GM12878 (cell line): ENCODE measurements around the gene GAB1. TPM values are rescaled to one million over a fixed set of nuclear protein-coding genes. Genes with fewer than 3 reads are reported as not detected.

ENCODE experiments used
- ATAC-seq: fragments of 200-7000 bp; cut with Tn5 transposase; 3 replicates; pipeline ENCODE4 v1.9.1; 2020; ENCODE audit warnings: mild to moderate bottlenecking, moderate library complexity
- BruUV-seq: library from RNA; stranded (reverse); fragments of 400-500 nt; replicated peaks from 2 replicates; lab custom pipeline; 2021; lab: Mats Ljungman, UMichigan
- CTCF ChIA-PET: fragments of 300-600 bp; sonication (Branson Sonifier 250); formaldehyde crosslinking; extraction: SDS; loops from one replicate; lab custom pipeline; 2021; ENCODE audit warnings: inconsistent platforms; lab: Yijun Ruan, JAX
- POLR2A ChIA-PET: fragments of 350-600 bp; formaldehyde crosslinking; extraction: SDS; loops from one replicate; lab custom pipeline; 2021; ENCODE audit warnings: inconsistent platforms; lab: Charles Lee
- RAD21 ChIA-PET: fragments of 300-600 bp; sonication (Branson Sonifier 250); formaldehyde crosslinking; loops from one replicate; lab custom pipeline; 2023; ENCODE audit warnings: antibody characterized with exemption; ENCODE audit not compliant: unreplicated experiment; lab: Charles Lee
- SMC1A ChIA-PET: fragments of 300-600 bp; sonication (Branson Sonifier 250); formaldehyde crosslinking; loops from one replicate; lab custom pipeline; 2023; ENCODE audit not compliant: unreplicated experiment, uncharacterized antibody; lab: Charles Lee
- DNase-seq: peaks from one replicate; pipeline ENCODE4 v3.0.0-alpha.2; 2011; ENCODE audit warnings: low read depth, low spot score
- FAIRE-seq: peaks from 3 replicates; lab custom pipeline; 2011; peaks lifted over from hg19 to GRCh38; lab: Jason Lieb, UNC
- H2AFZ ChIP-seq: 2 replicates; pipeline ENCODE4 v1.6.0; 2011; ENCODE audit warnings: low read depth, low read length, control low read depth; ENCODE audit not compliant: control insufficient read depth
- H3K27ac ChIP-seq: 2 replicates; pipeline ENCODE4 v1.5.1; 2011; ENCODE audit warnings: control low read depth; ENCODE audit not compliant: control insufficient read depth, insufficient read depth
- H3K27me3 ChIP-seq, 2 experiments: replicated peaks in 1 of 2; 2 replicates each; pipeline versions ENCODE4 v1.6.0 to v1.6.1; 2011; ENCODE audit warnings: low read length in 1 of 2; ENCODE audit not compliant: control insufficient read depth in 2 of 2, insufficient read depth in 2 of 2
- H3K36me3 ChIP-seq, 2 experiments: 2 replicates each; pipeline ENCODE4 v1.5.1; 2011; ENCODE audit warnings: low read length in 1 of 2; ENCODE audit not compliant: control insufficient read depth in 2 of 2, insufficient read depth in 2 of 2
- H3K4me1 ChIP-seq: 2 replicates; pipeline ENCODE4 v1.6.1; 2011; ENCODE audit warnings: mild to moderate bottlenecking, low read length, moderate library complexity, mixed read lengths; ENCODE audit not compliant: control insufficient read depth, insufficient read depth
- H3K4me2 ChIP-seq: 2 replicates; pipeline ENCODE4 v1.6.0; 2011; ENCODE audit warnings: control low read depth; ENCODE audit not compliant: control insufficient read depth, insufficient read depth
- H3K4me3 ChIP-seq: fragments of 200-600 bp; sonication (generic); 2 replicates; pipeline ENCODE4 v1.5.1; 2016
- H3K79me2 ChIP-seq: 2 replicates; pipeline ENCODE4 v1.6.0; 2011; ENCODE audit warnings: low read length; ENCODE audit not compliant: control insufficient read depth, insufficient read depth
- H3K9ac ChIP-seq: 2 replicates; pipeline ENCODE4 v1.8.0; 2011; ENCODE audit warnings: low read length, control low read depth, mixed read lengths; ENCODE audit not compliant: control insufficient read depth, insufficient read depth
- H3K9me3 ChIP-seq: replicated peaks from 3 replicates; pipeline ENCODE4 v1.5.1; 2011; ENCODE audit warnings: mild to moderate bottlenecking, low read length; ENCODE audit not compliant: control insufficient read depth, insufficient read depth
- H4K20me1 ChIP-seq: 2 replicates; pipeline ENCODE4 v1.6.0; 2011; ENCODE audit not compliant: control insufficient read depth, insufficient read depth
- EED ChIP-seq: sonication (generic); IDR thresholded peaks from 2 replicates; pipeline ENCODE4 v1.6.1; 2016; ENCODE audit warnings: antibody characterized with exemption, low read depth
- FOXM1 ChIP-seq: IDR thresholded peaks from 2 replicates; pipeline ENCODE4 v1.6.1; 2012; ENCODE audit warnings: low read depth, mild to moderate bottlenecking, inconsistent platforms, low read length, moderate library complexity
- HDGF ChIP-seq: fragments of 450-650 bp; IDR thresholded peaks from 2 replicates; pipeline ENCODE4 v1.6.1; 2016; ENCODE audit warnings: antibody characterized with exemption
- IKZF2 ChIP-seq, 2 experiments: fragments of 450-650 bp; IDR thresholded peaks; 2 replicates each; pipeline ENCODE4 v1.6.1; 2017; ENCODE audit warnings: mild to moderate bottlenecking in 2 of 2, moderate library complexity in 2 of 2
- KAT2A ChIP-seq: conservative IDR thresholded peaks from 2 replicates; pipeline ENCODE4 v1.6.1; 2011; ENCODE audit warnings: low read depth, low read length; ENCODE audit not compliant: control insufficient read depth
- KDM1A ChIP-seq: fragments of 200-600 bp; sonication (generic); IDR thresholded peaks from 2 replicates; pipeline ENCODE4 v1.6.1; 2016; ENCODE audit warnings: borderline replicate concordance
- MTA2 ChIP-seq: fragments of 450-650 bp; IDR thresholded peaks from 2 replicates; pipeline ENCODE4 v1.6.1; 2016; ENCODE audit warnings: low read depth, mild to moderate bottlenecking, moderate library complexity
- NFYB ChIP-seq: IDR thresholded peaks from 2 replicates; pipeline ENCODE4 v1.6.1; 2011; ENCODE audit warnings: low read depth, mild to moderate bottlenecking, low read length, improper control_type of control experiment, moderate library complexity; ENCODE audit not compliant: insufficient read depth
- PAX8 ChIP-seq: fragments of 450-650 bp; IDR thresholded peaks from 2 replicates; pipeline ENCODE4 v1.6.1; 2017; ENCODE audit warnings: mild to moderate bottlenecking, moderate library complexity
- POU2F2 ChIP-seq: IDR thresholded peaks from 3 replicates; pipeline ENCODE4 v1.6.1; 2011; ENCODE audit warnings: low read depth, mild to moderate bottlenecking, low read length, borderline replicate concordance
- RELA ChIP-seq: fragments of 450-650 bp; IDR thresholded peaks from 2 replicates; pipeline ENCODE4 v1.8.0; 2014; ENCODE audit warnings: borderline replicate concordance; ENCODE audit not compliant: partially characterized antibody
- SREBF2 ChIP-seq: IDR thresholded peaks from 2 replicates; pipeline ENCODE4 v1.6.1; 2012; ENCODE audit warnings: mild to moderate bottlenecking, low read length
- SRF ChIP-seq, 2 experiments: IDR thresholded peaks; 2 replicates each; pipeline ENCODE4 v1.6.1; 2011; ENCODE audit warnings: low read depth in 2 of 2, low read length in 2 of 2, mild to moderate bottlenecking in 1 of 2, moderate library complexity in 1 of 2
- STAT1 ChIP-seq: fragments of 450-650 bp; conservative IDR thresholded peaks from 2 replicates; pipeline ENCODE4 v1.6.1; 2014; ENCODE audit warnings: antibody characterized with exemption, mild to moderate bottlenecking
- TARDBP ChIP-seq: IDR thresholded peaks from 2 replicates; pipeline ENCODE4 v1.6.1; 2016; ENCODE audit warnings: borderline replicate concordance
- TCF12 ChIP-seq: IDR thresholded peaks from 2 replicates; pipeline ENCODE4 v1.6.1; 2011; ENCODE audit warnings: low read depth, mild to moderate bottlenecking, low read length
- TCF3 ChIP-seq: IDR thresholded peaks from 2 replicates; pipeline ENCODE4 v1.6.1; 2012; ENCODE audit warnings: low read depth, mild to moderate bottlenecking, low read length, borderline replicate concordance; ENCODE audit not compliant: insufficient read depth
- YY1 ChIP-seq: IDR thresholded peaks from 2 replicates; pipeline ENCODE4 v1.6.1; 2011; ENCODE audit warnings: low read depth, mild to moderate bottlenecking, low read length
- WGBS: methylation state at CpG from one replicate; pipeline ENCODE4 v1.1.6; 2016; ENCODE audit warnings: low lambda C conversion rate; ENCODE audit not compliant: insufficient replicate concordance, insufficient coverage; ENCODE audit errors: missing lambda C conversion rate; 5-methylcytosine and 5-hydroxymethylcytosine counted together
- in situ Hi-C: fragments of 300-500 bp; cut with MboI; formaldehyde crosslinking; loops from 9 replicates; pipeline ENCODE4 v1.14.3; 2018; ENCODE audit warnings: mixed read lengths
- intact Hi-C: fragments of 100-400 bp; cut with micrococcal nuclease; formaldehyde crosslinking; loops from one replicate; pipeline ENCODE4 v1.14.2; 2022; ENCODE audit not compliant: unreplicated experiment
- polyA plus RNA-seq, 11 experiments: library from polyadenylated mRNA; depleted of rRNA in 4 of 11; unstranded in 6 of 11; stranded (reverse) in 5 of 11; fragments of >200 nt; fragmentation: Nextera tagmentation in 4 of 11; fragmentation: Illumina TruSeq in 1 of 11; extraction: Ambion mirVana in 4 of 11; extraction: Trizol in 1 of 11; gene quantifications; 1 replicate in 1 of 11; 2 replicates in 10 of 11; pipeline versions ENCODE4 v1.2.1 to v1.2.3, GENCODE V29; 2011 to 2016; ENCODE audit warnings: inconsistent platforms in 2 of 11, missing spikeins in 2 of 11, low read depth in 1 of 11
- total RNA-seq, 4 experiments: library from RNA; depleted of rRNA in 3 of 4; stranded (reverse); fragments of >200 nt in 3 of 4; fragmentation: Illumina TruSeq in 1 of 4; extraction: Trizol in 1 of 4; gene quantifications; 2 replicates each; pipeline versions ENCODE4 v1.2.1 to v1.2.3, GENCODE V29; 2013 to 2021

Gene GAB1
- total and polyA plus RNA-seq, 10 of the 15 experiments (the other 5 are each of a cell fraction or from before 2014, with no cell fraction given): 0.37 to 5.3 (median 3.2) TPM

GRCh38 chr4:143329985-143330384 is 6.7 kb upstream of the GAB1 start:
- ChIA-PET RAD21 (interaction anchor here (0.9 to 1.4 kb wide), 3 partner anchors 19 to 73 kb away, joined by 3 to 4 read pairs (median 3); no protein-coding TSS in a partner anchor), POLR2A (no interaction called here), CTCF (interaction anchor here (1.0 to 1.7 kb wide), 4 partner anchors 36 to 138 kb away, joined by 3 to 4 read pairs (median 3); no protein-coding TSS in a partner anchor), SMC1A (interaction anchor here (1.3 to 1.8 kb wide), 4 partner anchors 11 to 45 kb away, joined by 3 to 10 read pairs (median 4); no protein-coding TSS in a partner anchor)
- Histone ChIP-seq H3K36me3 (no peaks in the 10 kb centered on the region), H3K4me1 (no peaks in the 10 kb centered on the region), H3K27ac (no peak overlapping the region), H3K9ac (no peak overlapping the region), H3K79me2 (no peaks in the 10 kb centered on the region), H3K4me2 (no peak overlapping the region), H3K4me3 (no peak overlapping the region), H4K20me1 (no peaks in the 10 kb centered on the region), H3K9me3 (no peaks in the 10 kb centered on the region), H3K27me3 (0 out of 4 replicates have a peak, but pooled peaks cover 0 to 3% of the 10 kb centered on the region in 2 experiments), H2AFZ (no peak overlapping the region)
- BruUV-seq: no TSS peak
- in situ Hi-C loops: no loop called here
- DNase-seq (no peak), ATAC-seq (no peak), FAIRE-seq (peak; percentile 41)
- intact Hi-C loops: no loop called here
- 54% methylated on average over 6 of the region's 6 CpGs for WGBS
- no peak for TF ChIP-seq SRF (IDR thresholded peaks at IDR 0.05; ENCODE audit: low read depth in 2 of 2, low read length in 2 of 2)
- no peak for TF ChIP-seq STAT1
- TF ChIP-seq EED: no peak
- no peak for TF ChIP-seq IKZF2 (IDR thresholded peaks at IDR 0.05)
- TF ChIP-seq TCF3: no peak
- TF ChIP-seq HDGF: no peak
- no peak for TF ChIP-seq KDM1A
- no peak for TF ChIP-seq MTA2
- no peak for TF ChIP-seq NFYB
- no peak for TF ChIP-seq POU2F2
- TF ChIP-seq KAT2A: no peak
- no peak for TF ChIP-seq YY1
- TF ChIP-seq TCF12: no peak
- TF ChIP-seq SREBF2: no peak
- no peak for TF ChIP-seq TARDBP
- no peak for TF ChIP-seq FOXM1
- TF ChIP-seq PAX8: no peak
- no peak for TF ChIP-seq RELA
